ENCODE measurements around the gene ARHGDIA.
"Not testable (repeated sequence)": the region's sequence is repeated elsewhere in the genome, so short reads cannot be mapped to it uniquely, and the experiment has no call there.

Gene ARHGDIA

DNA sequence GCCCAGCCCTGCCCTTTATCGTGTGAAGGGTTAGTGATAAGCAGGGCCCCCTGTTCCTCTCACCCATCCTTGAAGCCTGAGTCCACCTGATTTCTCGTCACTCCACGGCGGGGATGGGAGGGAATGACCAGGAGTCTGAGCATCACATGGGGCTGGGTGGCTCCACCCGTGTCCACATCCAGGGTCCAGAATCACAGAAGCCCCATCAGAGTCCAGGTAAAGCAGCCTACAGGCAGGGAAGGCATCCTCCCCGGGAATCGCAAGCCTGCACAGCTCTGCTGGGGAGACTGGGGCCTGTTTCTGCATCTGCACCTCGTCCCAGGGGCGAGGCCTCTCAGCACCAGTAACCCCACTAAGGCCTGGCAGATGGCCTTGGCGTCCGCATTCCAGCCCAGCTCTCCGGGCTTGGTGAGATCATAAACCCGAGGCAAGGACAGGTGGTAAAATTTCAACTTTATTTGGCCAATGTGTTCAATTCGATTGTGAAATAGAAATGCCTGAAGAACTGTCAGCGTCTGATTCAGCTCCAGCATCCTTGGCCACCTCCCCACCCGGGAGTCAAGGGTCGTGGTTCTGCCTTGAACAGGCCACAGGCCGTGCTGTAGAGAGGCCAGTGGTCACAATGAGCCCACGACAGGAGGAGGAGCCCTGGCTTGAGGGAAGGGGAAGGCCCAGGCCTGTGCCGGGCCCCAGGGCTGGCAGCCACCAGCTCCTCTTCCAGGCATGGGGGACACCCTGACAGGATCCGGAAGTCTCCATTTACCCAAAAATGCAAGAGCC, 28.2 kb downstream of the ARHGDIA start:
- FAIRE-seq = no peak

DNA sequence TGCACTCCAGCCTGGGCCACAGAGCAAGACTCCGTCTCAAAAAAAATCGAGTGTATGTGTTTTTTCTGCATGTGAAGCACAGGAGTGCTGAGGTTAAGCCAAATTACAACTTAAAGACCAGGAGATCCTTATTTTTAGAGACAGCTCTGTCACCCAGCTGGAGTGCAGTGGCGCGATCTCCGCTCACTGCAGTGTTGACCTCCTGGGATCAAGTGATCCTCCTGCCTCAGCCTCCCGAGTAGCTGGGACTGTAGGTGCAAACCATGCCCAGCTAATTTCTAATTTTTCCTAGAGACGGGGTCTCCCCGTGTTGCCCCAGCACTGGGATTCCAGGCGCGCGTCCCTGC, 28.8 kb downstream of the ARHGDIA start:
- FAIRE-seq = no peak

DNA sequence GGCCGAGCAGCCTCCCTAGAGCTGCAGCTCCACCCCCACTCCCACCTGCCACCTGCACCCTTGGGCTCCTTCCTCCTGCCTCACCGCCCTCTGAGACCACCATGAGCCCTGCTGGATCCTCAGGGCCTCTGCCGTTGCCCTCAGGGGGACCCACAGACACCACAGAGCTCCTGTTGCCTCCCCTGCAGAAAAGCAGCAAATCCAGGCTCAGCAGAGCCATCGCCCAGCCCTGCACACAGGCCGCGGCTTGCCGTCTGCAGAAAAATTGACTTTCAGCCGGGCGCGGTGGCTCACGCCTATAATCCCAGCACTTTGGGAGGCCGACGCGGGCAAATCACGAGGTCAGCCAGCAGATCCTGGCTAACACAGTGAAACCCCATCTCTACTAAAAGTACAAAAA, 29.3 kb downstream of the ARHGDIA start:
- FAIRE-seq = no peak

DNA sequence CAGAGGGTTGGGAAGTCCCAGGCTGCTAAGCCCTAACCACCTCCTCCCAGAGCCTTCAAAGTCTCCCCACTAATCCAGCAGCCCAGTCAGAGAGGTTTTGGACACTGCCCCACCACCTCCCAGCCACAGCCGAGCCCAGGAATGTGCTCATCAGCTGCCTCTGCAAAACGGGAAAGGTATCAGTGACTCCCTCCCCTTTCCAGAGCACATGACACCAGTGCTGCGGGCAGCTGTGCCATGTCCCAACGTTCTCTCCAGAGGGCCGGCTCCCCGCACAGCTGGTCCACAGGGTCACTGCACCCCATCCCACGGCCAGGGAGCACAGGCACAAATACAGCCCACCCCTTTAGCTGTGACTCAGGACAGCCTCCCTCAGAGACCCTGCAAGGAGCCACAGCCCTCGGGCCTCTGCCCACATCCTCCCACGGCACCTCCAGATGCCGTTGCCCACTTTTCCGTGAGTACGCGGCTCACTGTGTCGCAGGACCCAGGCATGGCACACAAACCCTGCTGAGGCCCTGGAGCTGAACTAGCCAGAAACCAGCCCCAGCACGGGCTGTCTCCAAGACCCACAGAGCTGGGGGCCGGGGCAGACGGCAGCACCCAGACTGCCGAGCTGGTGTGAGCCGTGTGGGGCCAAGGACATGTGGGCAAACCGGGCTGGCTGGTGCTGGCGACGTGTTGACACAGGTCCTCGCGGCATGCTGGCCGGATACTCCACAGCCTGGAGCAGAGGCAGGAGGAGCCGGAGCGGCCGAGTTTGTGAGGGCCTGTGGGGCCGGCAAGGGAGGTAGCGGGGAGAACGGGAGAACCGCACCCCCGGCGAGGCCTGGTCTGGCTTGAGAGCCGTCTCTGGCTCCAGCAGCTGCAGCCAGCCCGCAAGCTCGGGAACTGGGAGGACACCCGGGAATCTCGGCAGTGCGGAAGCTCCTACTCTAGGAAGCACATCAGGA, 30.0 kb downstream of the ARHGDIA start:
- no peak for FAIRE-seq

DNA sequence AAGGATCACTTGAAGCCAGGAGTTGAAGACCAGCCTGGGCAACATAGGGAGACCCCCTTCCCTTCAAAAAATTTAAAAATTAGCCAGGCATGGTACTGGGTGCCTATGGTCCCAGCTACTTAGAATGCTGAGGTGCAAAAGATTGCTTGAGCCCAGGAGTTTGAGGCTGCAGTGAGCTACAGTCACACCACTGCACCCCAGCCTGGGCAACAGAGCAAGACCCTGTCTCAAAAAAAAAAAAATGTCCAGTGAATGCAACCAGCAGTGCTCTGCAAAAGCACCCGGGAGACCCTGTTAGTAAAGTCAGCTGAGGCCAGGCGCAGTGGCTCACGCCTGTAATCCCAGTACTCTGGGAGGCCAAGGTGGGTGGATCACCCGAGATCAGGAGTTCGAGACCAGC, 31.1 kb downstream of the ARHGDIA start:
- FAIRE-seq = not testable (repeated sequence)

DNA sequence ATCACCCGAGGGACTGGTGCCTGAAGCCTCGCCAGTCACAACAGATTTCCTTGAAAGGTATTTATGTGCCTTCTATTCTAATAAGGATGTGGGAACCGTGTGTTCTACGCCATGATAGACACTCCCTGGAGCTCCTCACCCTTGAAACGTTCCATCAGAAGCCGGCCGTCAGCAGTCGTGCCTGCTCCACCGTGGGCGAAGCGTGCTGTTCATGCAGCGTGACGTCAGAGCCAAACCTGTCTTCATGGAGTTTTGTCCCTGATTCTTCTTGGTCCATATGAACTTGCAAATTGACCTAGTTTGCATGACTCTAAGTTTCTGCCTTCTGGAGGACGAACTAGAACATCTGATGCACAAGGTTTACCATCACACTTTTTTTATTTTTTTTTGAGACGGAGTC, 31.8 kb downstream of the ARHGDIA start:
- no peak for FAIRE-seq

DNA sequence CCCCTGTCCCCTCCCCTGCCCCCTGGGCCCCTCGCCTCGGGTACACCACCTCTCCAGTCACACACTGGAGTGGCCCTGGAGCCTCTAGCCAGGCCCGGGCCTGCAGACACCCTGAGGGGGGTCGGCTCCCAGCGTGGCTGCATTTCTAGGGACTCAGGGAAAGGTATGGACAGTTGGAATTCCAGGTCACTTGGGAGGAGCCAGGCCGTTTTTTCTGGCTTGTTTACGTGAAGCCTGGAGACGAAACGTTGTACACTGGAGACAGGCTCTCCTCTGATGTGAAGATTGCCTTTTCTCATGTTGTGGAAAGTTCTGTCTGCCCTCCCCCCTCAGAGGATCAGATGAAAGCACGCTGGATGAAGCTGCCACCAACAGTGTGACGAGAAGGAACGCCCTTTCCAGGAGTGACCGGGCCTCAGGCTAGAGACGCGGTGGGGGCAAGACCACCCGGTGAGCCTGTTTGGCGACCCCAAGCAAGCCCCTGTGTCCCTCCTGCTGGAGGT, 32.3 kb downstream of the ARHGDIA start:
- no peak for FAIRE-seq

DNA sequence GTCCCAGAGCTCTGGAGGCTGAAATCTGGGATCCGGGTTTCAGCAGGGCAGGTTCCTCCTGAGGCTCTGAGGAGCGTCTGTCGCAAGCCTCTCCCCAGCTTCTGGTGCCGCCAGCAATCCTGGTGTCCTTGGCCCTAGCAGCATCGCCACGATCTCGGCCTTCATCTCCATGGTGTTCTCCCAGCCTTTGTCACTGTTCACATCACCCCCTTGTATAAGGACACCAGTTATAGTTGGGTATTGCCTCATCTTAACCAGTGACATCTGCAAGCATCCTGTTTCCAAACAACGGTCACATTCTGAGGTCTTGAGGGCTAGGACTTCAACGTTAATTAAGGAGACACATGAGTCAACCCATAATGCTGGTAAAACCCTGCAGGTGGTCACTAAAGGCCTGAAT, 33.5 kb downstream of the ARHGDIA start:
- FAIRE-seq = no peak

DNA sequence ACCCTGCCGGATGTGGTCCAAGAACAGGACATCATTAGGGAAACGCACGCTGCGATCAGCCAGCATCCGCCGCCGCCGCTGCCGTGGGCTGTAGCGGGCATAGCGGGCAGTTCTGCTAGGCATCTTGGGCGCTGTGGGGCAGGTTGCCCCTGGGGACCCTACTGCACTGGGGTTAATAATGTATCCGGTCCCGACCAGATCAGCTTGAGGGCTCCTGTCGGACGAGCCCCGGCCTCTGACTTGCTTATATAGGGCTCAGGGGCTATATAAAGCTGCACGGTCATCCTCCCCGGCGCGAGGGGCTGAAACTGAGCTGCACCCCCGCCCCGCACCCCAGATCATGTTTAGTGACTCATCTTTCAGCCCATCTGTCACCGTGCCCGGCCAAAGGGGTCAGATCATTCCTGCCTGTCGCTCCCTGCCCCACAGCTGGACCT, 36.3 kb downstream of the ARHGDIA start, which contains the start of gene PPP1R27:
Gene PPP1R27, minus strand, starts transcription at position 220 of the 437 bp plus-strand sequence. Its CDS starts 97 bp downstream, at position 123.
- no peak for FAIRE-seq

DNA sequence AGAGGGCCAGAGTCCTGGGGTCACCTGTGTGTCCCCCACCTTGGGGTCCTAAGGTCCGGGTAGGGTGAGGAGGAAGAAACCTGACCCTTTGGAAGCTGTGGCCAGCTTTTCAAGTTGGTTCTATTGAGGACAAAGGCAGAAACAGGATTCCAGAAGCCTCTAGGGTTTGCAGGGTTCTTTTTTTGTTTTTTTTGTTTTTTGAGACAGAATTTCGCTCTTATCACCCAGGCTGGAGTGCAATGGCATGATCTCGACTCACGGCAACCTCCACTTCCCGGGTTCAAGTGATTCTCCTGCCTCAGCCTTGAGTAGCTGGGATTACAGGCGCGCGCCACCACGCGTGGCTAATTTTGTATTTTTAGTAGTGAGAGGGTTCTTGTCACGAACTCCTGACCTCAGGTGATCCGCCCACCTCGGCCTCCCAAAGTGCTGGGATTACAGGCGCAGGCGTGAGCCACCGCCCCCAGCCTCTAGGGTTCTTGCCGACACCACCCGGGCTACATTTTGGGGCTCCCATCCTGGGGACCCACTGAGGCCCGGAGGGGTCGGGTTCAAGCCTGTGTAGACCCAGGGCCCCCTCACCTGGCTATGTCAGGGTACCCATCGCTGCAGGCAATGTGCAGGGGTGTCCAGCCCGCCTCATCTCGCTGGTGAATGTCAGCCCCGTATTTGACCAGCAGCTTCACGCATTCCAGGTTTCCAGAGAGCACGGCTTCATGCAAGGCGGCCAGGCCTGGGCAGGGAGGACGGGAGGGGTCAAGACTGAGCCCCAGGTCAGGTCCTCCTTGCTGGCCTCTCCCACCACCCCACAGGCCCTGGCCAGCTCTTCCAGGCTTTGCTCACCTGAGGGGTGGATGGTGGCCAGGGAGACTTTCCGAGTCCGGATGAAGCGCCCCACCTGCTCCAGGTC, 37.0 kb downstream of the ARHGDIA start:
- FAIRE-seq = no peak

DNA sequence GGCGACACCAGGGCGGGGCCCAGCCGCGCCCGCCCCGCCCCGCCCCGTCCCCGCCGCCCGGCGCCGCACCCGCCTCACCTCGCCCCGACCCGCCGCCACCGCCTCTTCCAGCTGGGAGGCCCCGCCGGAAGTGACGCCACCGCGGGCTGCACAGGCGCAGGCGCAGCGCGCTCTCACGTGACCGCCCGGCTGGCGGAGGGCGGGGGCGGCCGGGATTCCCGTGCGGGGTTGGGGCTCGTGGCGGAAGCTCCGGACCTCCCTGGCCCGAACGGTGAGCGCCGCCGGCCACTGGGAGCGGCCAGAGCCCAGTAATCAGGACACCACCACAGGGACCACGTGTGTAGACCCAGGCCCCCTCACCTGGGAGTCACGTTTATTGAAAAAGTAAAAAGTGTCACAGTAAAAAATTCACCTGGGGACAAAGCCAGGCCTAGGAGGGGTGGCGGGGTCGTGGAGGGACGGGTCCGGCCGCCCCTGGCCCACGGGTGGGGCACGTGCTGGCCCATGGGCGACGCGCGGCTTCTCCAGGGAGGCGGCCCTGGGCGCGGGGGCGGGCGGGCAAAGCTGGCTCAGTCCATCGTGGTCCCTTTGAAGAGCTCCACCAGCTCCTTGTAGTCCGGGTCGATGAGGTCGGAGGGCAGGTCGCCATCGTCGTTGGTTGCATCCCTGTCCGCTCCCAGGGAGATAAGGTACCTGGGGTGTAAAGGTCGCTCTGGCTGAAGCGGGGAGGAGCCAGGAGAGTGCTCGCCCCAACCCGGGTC, 37.8 kb downstream of the ARHGDIA start, which contains the start of gene MCRIP1:
Gene MCRIP1, minus strand, starts transcription at position 132 of the 761 bp plus-strand sequence. CDS start 8,785 bp downstream, outside the sequence.
- no peak for FAIRE-seq

DNA sequence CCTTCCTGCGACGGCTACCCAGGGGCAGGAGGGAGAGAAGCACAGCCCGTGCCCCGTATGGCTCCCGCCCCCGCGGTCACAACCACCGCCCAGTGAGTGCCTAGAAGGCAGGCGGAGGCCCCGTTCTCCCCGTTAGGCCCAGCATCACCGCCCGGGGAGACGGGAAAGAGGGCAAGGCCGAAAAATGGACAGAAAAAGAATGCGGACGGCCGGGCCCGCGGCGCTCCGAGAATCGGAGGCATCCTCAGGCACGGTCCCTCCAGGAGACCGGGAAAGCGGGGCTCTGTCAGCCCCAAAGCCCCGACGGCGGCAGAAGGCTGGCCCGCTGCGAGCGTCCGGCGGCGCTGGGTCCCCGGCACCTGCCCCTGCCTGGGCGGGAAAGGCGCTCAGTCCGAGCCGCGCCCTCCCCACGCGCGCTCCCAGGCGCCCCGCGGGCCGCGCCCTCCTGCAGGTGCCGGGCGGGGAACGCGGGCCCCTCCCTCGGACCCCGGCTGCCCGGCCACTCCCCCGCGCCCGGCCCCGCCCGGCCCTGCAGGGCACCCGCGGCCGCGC, 38.5 kb downstream of the ARHGDIA start:
- FAIRE-seq = no peak

DNA sequence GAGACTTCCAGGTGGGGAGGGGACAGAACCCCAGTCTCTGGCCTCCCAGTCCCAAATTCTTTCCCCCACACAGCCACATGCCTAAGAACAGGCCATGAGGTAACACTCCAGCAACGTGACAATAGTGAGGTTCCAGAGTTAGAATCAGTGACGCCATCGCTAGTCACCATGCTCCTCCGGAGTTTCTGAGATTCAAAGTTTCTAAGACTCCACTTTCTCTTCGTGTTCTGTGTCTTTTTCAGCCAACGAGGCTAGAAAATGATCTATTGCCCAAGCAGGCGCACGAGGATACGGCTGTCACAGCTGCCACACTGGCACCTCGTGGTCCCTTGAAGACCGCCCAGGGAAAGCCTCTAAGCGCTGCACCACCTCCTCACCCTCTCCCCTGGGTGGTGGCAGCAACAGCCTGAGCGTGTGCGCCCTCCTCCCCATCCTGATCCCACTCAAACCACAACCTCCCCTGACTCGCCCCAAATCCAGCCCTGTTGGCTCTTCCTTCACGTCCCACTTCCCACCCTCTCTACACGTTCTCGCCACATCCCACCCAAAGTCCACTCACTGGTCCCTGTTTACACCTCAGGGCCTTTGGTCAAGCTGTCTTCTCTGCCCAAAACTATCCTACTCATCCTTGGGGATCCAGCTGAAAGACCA, 39.1 kb downstream of the ARHGDIA start:
- FAIRE-seq = no peak

DNA sequence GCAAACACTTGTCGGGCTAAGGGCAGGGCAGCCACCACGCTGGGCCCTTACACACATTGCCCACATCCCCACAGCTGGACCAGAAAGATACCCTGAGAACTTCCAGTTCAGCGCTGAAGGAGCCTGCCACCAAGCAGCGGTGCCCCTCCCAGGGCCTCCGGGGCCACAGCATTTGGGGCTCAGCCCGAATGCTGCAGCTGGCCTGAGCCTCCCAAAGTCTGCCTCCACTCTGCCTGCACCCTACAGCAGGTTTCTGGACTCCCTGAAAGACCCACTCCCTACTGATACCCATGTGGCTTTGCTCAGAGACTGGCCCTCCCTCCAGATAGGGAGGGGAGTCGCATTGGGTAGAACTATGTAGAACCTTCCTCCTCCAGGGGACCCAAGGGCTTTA, 39.6 kb downstream of the ARHGDIA start:
- no peak for FAIRE-seq

DNA sequence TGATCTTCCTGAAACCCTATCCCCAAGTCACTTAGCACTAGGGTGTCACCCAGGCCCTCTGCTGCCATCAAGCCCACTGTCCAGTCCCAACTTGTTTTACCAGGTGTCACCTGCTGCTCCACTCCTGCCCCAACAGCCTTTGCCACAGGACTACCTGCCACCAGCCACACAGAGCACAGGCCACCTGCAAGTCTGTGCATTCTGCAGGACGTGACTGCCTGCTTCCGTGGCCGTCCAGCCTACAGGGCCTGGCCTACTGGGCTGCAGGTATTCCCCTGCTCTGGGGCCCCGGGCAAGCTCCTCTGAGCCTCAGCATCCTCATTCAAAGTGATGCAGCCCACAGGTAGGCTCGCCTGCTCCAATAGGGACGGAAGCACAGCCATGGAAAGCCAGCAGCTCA, 41.3 kb downstream of the ARHGDIA start:
- FAIRE-seq = no peak

DNA sequence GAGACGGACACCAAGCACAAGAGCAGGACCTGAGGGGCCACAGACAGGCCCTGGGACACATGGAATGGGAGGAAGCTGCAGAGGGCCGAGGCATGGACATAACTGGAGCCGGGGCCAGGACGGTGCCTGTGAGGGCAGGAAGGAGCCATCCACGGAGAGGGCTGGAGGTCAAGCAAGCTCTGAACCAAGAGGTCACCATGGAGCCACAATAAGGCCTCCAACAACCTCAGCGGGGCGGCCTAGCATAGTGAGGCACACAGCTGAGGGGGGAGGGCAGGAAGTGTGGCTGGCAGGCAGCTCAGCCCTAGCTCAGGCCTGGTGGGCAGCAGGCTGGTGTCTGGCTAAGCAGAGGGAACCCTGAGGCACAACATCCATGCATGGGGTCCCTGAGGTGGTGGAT, 42.5 kb downstream of the ARHGDIA start:
- FAIRE-seq = no peak

DNA sequence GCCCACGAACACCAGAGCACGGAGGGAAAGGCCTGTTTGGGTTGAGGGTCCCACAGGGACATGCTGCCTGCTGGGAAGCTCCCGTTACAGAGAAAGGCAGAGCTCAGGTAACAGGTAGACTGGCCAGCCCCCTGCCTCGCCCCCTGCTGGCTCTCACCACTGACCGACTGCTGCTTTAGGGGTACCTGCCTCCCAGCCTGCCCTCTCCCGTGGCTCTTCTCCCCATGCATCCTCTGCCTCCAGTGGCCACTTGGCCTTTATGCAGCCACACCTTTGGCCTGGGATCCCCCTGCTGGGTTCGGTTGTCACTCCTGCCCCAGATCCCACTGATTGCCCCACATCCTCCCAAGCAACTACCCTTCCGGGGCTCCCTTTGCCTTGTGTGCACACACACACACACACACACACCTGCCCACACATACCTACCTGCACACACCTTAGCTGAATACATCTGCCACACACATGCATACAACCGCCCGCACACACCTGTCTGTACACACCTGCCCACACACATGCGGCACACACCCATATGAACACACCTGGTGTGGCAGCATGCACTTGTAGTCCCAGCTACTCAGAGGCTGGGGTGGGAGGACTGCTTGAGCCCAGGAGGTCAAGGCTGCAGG, 45.2 kb downstream of the ARHGDIA start:
- FAIRE-seq = no peak

DNA sequence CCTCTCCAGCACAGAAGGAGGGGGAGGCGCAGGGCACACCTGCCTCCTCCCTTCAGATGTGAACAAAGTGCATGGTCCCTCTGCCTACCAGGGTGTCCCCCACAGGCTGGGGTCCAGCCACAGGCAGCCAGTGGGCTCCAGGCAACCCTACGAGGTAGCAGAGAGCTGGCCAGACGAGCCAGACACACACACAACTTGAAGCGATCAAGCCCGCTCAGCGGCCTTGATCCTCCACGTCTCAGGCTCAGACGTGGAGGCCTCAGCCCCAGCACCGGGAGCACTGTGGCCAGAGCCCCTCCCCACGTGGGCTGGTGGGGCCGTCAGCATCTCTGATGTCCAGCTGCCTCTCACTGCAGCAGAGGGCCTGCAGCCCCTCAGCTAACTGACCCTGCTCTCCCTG, 46.5 kb downstream of the ARHGDIA start:
- FAIRE-seq = no peak

DNA sequence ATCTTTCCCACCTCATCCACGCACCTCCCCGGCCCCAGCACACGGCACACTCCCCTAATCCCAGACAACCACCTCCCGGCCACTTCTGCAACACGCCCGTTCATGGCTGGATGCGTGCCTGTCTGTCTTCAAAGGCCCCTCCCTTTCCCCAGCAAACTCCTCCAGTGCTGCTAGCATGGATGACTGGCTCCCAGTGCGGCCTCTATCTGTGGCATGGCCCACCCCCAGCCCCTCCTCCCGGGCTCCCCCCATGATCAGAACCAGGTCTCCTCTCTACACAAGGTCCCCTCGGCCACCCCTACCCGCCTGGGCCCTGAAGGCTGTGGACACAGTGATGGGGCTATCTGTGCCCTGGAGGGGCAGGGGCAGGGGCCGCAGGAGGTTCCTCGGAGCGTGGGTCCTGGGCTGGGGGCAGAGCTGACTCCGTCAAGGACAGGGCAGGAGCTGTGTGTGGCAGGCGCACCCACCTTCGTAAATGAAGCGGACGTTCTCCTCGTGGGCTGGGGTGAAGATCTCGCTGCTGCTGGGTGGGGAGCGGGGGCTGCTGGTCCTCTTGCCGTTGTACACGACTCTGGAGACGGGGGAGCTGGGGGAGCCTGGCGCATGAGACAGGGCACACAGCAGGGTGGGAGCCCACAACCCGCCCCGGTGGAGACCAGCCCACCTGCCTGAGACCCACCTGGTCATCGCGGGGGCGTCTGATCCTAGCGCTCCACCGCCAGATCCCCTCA, 47.2 kb downstream of the ARHGDIA start:
- FAIRE-seq = no peak

Measured in G401.6 (cell line).